ENCODE measurements around the gene SUV39H1.
"Not testable (repeated sequence)": the region's sequence is repeated elsewhere in the genome, so short reads cannot be mapped to it uniquely, and the experiment has no call there.

The SUV39H1 gene

GRCh38 chrX:48681539-48682183 lies 14.9 kb upstream of the SUV39H1 start (continued):
- TF ChIP-seq POU6F1 (CRISPR knock-in tag; IDR thresholded peaks at IDR 0.05; ENCODE audit: borderline replicate concordance, low read depth): no peak
- no peak for TF ChIP-seq CSDC2 (CRISPR knock-in tag; IDR thresholded peaks at IDR 0.05)
- TF ChIP-seq CREB5 (CRISPR knock-in tag; IDR thresholded peaks at IDR 0.05; ENCODE audit: low read depth): no peak
- TF ChIP-seq ZNF565 (CRISPR knock-in tag; conservative IDR thresholded peaks at IDR 0.05; ENCODE audit: low read depth): no peak
- no peak for TF ChIP-seq TOX (CRISPR knock-in tag; IDR thresholded peaks at IDR 0.05; ENCODE audit: borderline replicate concordance)
- TF ChIP-seq PATZ1 (CRISPR knock-in tag; IDR thresholded peaks at IDR 0.05; ENCODE audit: borderline replicate concordance): no peak

- not testable (repeated sequence) for ATAC-seq
Observed at GRCh38 chrX:48682795-48683194, 13.7 kb upstream of the SUV39H1 start.

GRCh38 chrX:48683411-48683982 lies 13.0 kb upstream of the SUV39H1 start, which contains the start of gene WAS:
Gene WAS (plus strand): TSS chrX:48683799. CDS start chrX:48683854, 55 bp downstream.
- no peak for ATAC-seq
- TF ChIP-seq ZC3H10 (CRISPR knock-in tag; IDR thresholded peaks at IDR 0.05) (no peak), ESRRG (CRISPR knock-in tag; IDR thresholded peaks at IDR 0.05) (no peak), GLIS3 (CRISPR knock-in tag; IDR thresholded peaks at IDR 0.05) (no peak), ISL1 (CRISPR knock-in tag; IDR thresholded peaks at IDR 0.05) (no peak), TSHZ2 (CRISPR knock-in tag; IDR thresholded peaks at IDR 0.05) (no peak), ZNF8 (CRISPR knock-in tag; IDR thresholded peaks at IDR 0.05) (no peak), CREB5 (CRISPR knock-in tag; IDR thresholded peaks at IDR 0.05; ENCODE audit: low read depth) (no peak), BACH2 (CRISPR knock-in tag; IDR thresholded peaks at IDR 0.05; ENCODE audit: borderline replicate concordance) (no peak), CSRNP3 (CRISPR knock-in tag; IDR thresholded peaks at IDR 0.05) (no peak), CSDC2 (CRISPR knock-in tag; IDR thresholded peaks at IDR 0.05) (no peak), RARB (CRISPR knock-in tag; IDR thresholded peaks at IDR 0.05) (no peak)

- no peak for ATAC-seq
- no peak for TF ChIP-seq ZC3H10 (CRISPR knock-in tag; IDR thresholded peaks at IDR 0.05)
- no peak for TF ChIP-seq CREB5 (CRISPR knock-in tag; IDR thresholded peaks at IDR 0.05; ENCODE audit: low read depth)
- no peak for TF ChIP-seq POU6F1 (CRISPR knock-in tag; IDR thresholded peaks at IDR 0.05; ENCODE audit: borderline replicate concordance, low read depth)
- no peak for TF ChIP-seq CSDC2 (CRISPR knock-in tag; IDR thresholded peaks at IDR 0.05)
- TF ChIP-seq ZNF70 (CRISPR knock-in tag; IDR thresholded peaks at IDR 0.05): no peak
- TF ChIP-seq TCF4 (CRISPR knock-in tag; IDR thresholded peaks at IDR 0.05; ENCODE audit: borderline replicate concordance): no peak
- no peak for TF ChIP-seq RARB (CRISPR knock-in tag; IDR thresholded peaks at IDR 0.05)
- TF ChIP-seq ESRRG (CRISPR knock-in tag; IDR thresholded peaks at IDR 0.05): no peak
- no peak for TF ChIP-seq ISL1 (CRISPR knock-in tag; IDR thresholded peaks at IDR 0.05)
- no peak for TF ChIP-seq PPARA (CRISPR knock-in tag; IDR thresholded peaks at IDR 0.05; ENCODE audit: borderline replicate concordance)
- TF ChIP-seq ZNF8 (CRISPR knock-in tag; IDR thresholded peaks at IDR 0.05): no peak
Observed at GRCh38 chrX:48684134-48684533, 12.4 kb upstream of the SUV39H1 start.
